Kidney capillary endothelial cell (primary cell): ENCODE results near the gene UNK.

Source experiments
- DNase-seq: peaks from one replicate; pipeline ENCODE4 v3.0.0-alpha.2; 2018; ENCODE audit warnings: low spot score

The UNK gene

GRCh38 chr17:75822119-75822799 is 37.7 kb downstream of the UNK start:
- no peak for DNase-seq

- DNase-seq, result no peak
These were observed 38.2 kb downstream of the UNK start for GRCh38 chr17:75822800-75823166.

GRCh38 chr17:75823257-75824041 is 38.8 kb downstream of the UNK start:
- no peak for DNase-seq

GRCh38 chr17:75824050-75824552 is 39.5 kb downstream of the UNK start:
- DNase-seq, result no peak

- DNase-seq, result no peak
These were observed 40.1 kb downstream of the UNK start for GRCh38 chr17:75824666-75825065.

- DNase-seq, result no peak
These were observed 40.5 kb downstream of the UNK start for GRCh38 chr17:75825149-75825552.

GRCh38 chr17:75825748-75826370 is 41.3 kb downstream of the UNK start:
- no peak for DNase-seq

- DNase-seq, result no peak
These were observed 42.1 kb downstream of the UNK start for GRCh38 chr17:75826561-75827307.

GRCh38 chr17:75827308-75828075 is 42.9 kb downstream of the UNK start:
- DNase-seq, result peak; percentile 72

- DNase-seq, result peak; percentile 40
These were observed 43.4 kb downstream of the UNK start for GRCh38 chr17:75828076-75828400.

- no peak for DNase-seq
These were observed 44.1 kb downstream of the UNK start for GRCh38 chr17:75828741-75829140.

- no peak for DNase-seq
These were observed 45.1 kb downstream of the UNK start for GRCh38 chr17:75829747-75830146.

- no peak for DNase-seq
These were observed 45.8 kb downstream of the UNK start for GRCh38 chr17:75830164-75831031.

GRCh38 chr17:75831032-75831571 is 46.5 kb downstream of the UNK start:
- DNase-seq, result no peak

GRCh38 chr17:75832164-75832651 is 47.6 kb downstream of the UNK start:
- peak; percentile 44 for DNase-seq

- DNase-seq, result no peak
These were observed 48.2 kb downstream of the UNK start for GRCh38 chr17:75832652-75833400.

GRCh38 chr17:75834279-75834920 is 49.8 kb downstream of the UNK start:
- DNase-seq, result no peak

- DNase-seq, result no peak
These were observed 50.5 kb downstream of the UNK start for GRCh38 chr17:75834928-75835653.
